GM12878 (cell line): ENCODE data around the gene TMEM255A. TPM values are rescaled to one million over a fixed set of nuclear protein-coding genes. Genes with fewer than 3 reads are reported as not detected.

Experiments
- ATAC-seq: fragments of 200-7000 bp; cut with Tn5 transposase; 3 replicates; pipeline ENCODE4 v1.9.1; 2020; ENCODE audit warnings: mild to moderate bottlenecking, moderate library complexity
- BruUV-seq: library from RNA; stranded (reverse); fragments of 400-500 nt; replicated peaks from 2 replicates; lab custom pipeline; 2021; lab: Mats Ljungman, UMichigan
- CTCF ChIA-PET: fragments of 300-600 bp; sonication (Branson Sonifier 250); formaldehyde crosslinking; extraction: SDS; loops from one replicate; lab custom pipeline; 2021; ENCODE audit warnings: inconsistent platforms; lab: Yijun Ruan, JAX
- POLR2A ChIA-PET: fragments of 350-600 bp; formaldehyde crosslinking; extraction: SDS; loops from one replicate; lab custom pipeline; 2021; ENCODE audit warnings: inconsistent platforms; lab: Charles Lee
- RAD21 ChIA-PET: fragments of 300-600 bp; sonication (Branson Sonifier 250); formaldehyde crosslinking; loops from one replicate; lab custom pipeline; 2023; ENCODE audit warnings: antibody characterized with exemption; ENCODE audit not compliant: unreplicated experiment; lab: Charles Lee
- SMC1A ChIA-PET: fragments of 300-600 bp; sonication (Branson Sonifier 250); formaldehyde crosslinking; loops from one replicate; lab custom pipeline; 2023; ENCODE audit not compliant: unreplicated experiment, uncharacterized antibody; lab: Charles Lee
- DNase-seq: peaks from one replicate; pipeline ENCODE4 v3.0.0-alpha.2; 2011; ENCODE audit warnings: low read depth, low spot score
- FAIRE-seq: peaks from 3 replicates; lab custom pipeline; 2011; peaks lifted over from hg19 to GRCh38; lab: Jason Lieb, UNC
- H2AFZ ChIP-seq: 2 replicates; pipeline ENCODE4 v1.6.0; 2011; ENCODE audit warnings: low read depth, low read length, control low read depth; ENCODE audit not compliant: control insufficient read depth
- H3K27ac ChIP-seq: 2 replicates; pipeline ENCODE4 v1.5.1; 2011; ENCODE audit warnings: control low read depth; ENCODE audit not compliant: control insufficient read depth, insufficient read depth
- H3K27me3 ChIP-seq, 2 experiments: replicated peaks in 1 of 2; 2 replicates each; pipeline versions ENCODE4 v1.6.0 to v1.6.1; 2011; ENCODE audit warnings: low read length in 1 of 2; ENCODE audit not compliant: control insufficient read depth in 2 of 2, insufficient read depth in 2 of 2
- H3K36me3 ChIP-seq, 2 experiments: 2 replicates each; pipeline ENCODE4 v1.5.1; 2011; ENCODE audit warnings: low read length in 1 of 2; ENCODE audit not compliant: control insufficient read depth in 2 of 2, insufficient read depth in 2 of 2
- H3K4me1 ChIP-seq: 2 replicates; pipeline ENCODE4 v1.6.1; 2011; ENCODE audit warnings: mild to moderate bottlenecking, low read length, moderate library complexity, mixed read lengths; ENCODE audit not compliant: control insufficient read depth, insufficient read depth
- H3K4me2 ChIP-seq: 2 replicates; pipeline ENCODE4 v1.6.0; 2011; ENCODE audit warnings: control low read depth; ENCODE audit not compliant: control insufficient read depth, insufficient read depth
- H3K4me3 ChIP-seq: fragments of 200-600 bp; sonication (generic); 2 replicates; pipeline ENCODE4 v1.5.1; 2016
- H3K79me2 ChIP-seq: 2 replicates; pipeline ENCODE4 v1.6.0; 2011; ENCODE audit warnings: low read length; ENCODE audit not compliant: control insufficient read depth, insufficient read depth
- H3K9ac ChIP-seq: 2 replicates; pipeline ENCODE4 v1.8.0; 2011; ENCODE audit warnings: low read length, control low read depth, mixed read lengths; ENCODE audit not compliant: control insufficient read depth, insufficient read depth
- H3K9me3 ChIP-seq: replicated peaks from 3 replicates; pipeline ENCODE4 v1.5.1; 2011; ENCODE audit warnings: mild to moderate bottlenecking, low read length; ENCODE audit not compliant: control insufficient read depth, insufficient read depth
- H4K20me1 ChIP-seq: 2 replicates; pipeline ENCODE4 v1.6.0; 2011; ENCODE audit not compliant: control insufficient read depth, insufficient read depth
- BHLHE40 ChIP-seq, 2 experiments: fragments of 450-650 bp in 1 of 2; IDR thresholded peaks; 2 replicates each; pipeline ENCODE4 v1.6.1; 2011 to 2017; ENCODE audit warnings: low read depth in 2 of 2, borderline replicate concordance in 1 of 2, improper control_type of control experiment in 1 of 2, low read length in 1 of 2, mild to moderate bottlenecking in 1 of 2
- CEBPB ChIP-seq, 2 experiments: fragments of 150-350 bp in 1 of 2; IDR thresholded peaks; 2 replicates each; pipeline ENCODE4 v1.6.1; 2012 to 2014; ENCODE audit warnings: low read depth in 2 of 2, low read length in 2 of 2, borderline replicate concordance in 1 of 2, inconsistent platforms in 1 of 2
- CHD2 ChIP-seq: IDR thresholded peaks from 2 replicates; pipeline ENCODE4 v1.6.1; 2011; ENCODE audit warnings: low read depth, low read length, improper control_type of control experiment, borderline replicate concordance
- CREB1 ChIP-seq: IDR thresholded peaks from 2 replicates; pipeline ENCODE4 v1.6.1; 2012; ENCODE audit warnings: low read depth, mild to moderate bottlenecking, inconsistent platforms
- MAX ChIP-seq: IDR thresholded peaks from 2 replicates; pipeline ENCODE4 v1.6.1; 2012; ENCODE audit warnings: low read depth, low read length, improper control_type of control experiment
- SMAD1 ChIP-seq: fragments of 450-650 bp; IDR thresholded peaks from 2 replicates; pipeline ENCODE4 v1.6.1; 2018; ENCODE audit warnings: mild to moderate bottlenecking, low read depth; ENCODE audit not compliant: partially characterized antibody
- WGBS: methylation state at CpG from one replicate; pipeline ENCODE4 v1.1.6; 2016; ENCODE audit warnings: low lambda C conversion rate; ENCODE audit not compliant: insufficient replicate concordance, insufficient coverage; ENCODE audit errors: missing lambda C conversion rate; 5-methylcytosine and 5-hydroxymethylcytosine counted together
- in situ Hi-C: fragments of 300-500 bp; cut with MboI; formaldehyde crosslinking; loops from 9 replicates; pipeline ENCODE4 v1.14.3; 2018; ENCODE audit warnings: mixed read lengths
- intact Hi-C: fragments of 100-400 bp; cut with micrococcal nuclease; formaldehyde crosslinking; loops from one replicate; pipeline ENCODE4 v1.14.2; 2022; ENCODE audit not compliant: unreplicated experiment
- polyA plus RNA-seq, 11 experiments: library from polyadenylated mRNA; depleted of rRNA in 4 of 11; unstranded in 6 of 11; stranded (reverse) in 5 of 11; fragments of >200 nt; fragmentation: Nextera tagmentation in 4 of 11; fragmentation: Illumina TruSeq in 1 of 11; extraction: Ambion mirVana in 4 of 11; extraction: Trizol in 1 of 11; gene quantifications; 1 replicate in 1 of 11; 2 replicates in 10 of 11; pipeline versions ENCODE4 v1.2.1 to v1.2.3, GENCODE V29; 2011 to 2016; ENCODE audit warnings: inconsistent platforms in 2 of 11, missing spikeins in 2 of 11, low read depth in 1 of 11
- total RNA-seq, 4 experiments: library from RNA; depleted of rRNA in 3 of 4; stranded (reverse); fragments of >200 nt in 3 of 4; fragmentation: Illumina TruSeq in 1 of 4; extraction: Trizol in 1 of 4; gene quantifications; 2 replicates each; pipeline versions ENCODE4 v1.2.1 to v1.2.3, GENCODE V29; 2013 to 2021

Gene TMEM255A
- total and polyA plus RNA-seq, 10 of the 15 experiments (the other 5 are each of a cell fraction or from before 2014, with no cell fraction given), result 0.90 to 5.4 (median 1.3) TPM

GRCh38 chrX:120302434-120302833 lies 8.8 kb downstream of the TMEM255A start (continued):
- TF ChIP-seq CEBPB (IDR thresholded peaks at IDR 0.05; ENCODE audit: borderline replicate concordance in 1 of 2, low read depth in 2 of 2, low read length in 2 of 2) (no peak), BHLHE40 (IDR thresholded peaks at IDR 0.05; ENCODE audit: borderline replicate concordance in 1 of 2, low read depth in 2 of 2, low read length in 1 of 2) (peak; percentile 79 to 86), CREB1 (no peak)

GRCh38 chrX:120301960-120302359 lies 9.3 kb downstream of the TMEM255A start:
- SMC1A ChIA-PET, result interaction anchor here (0.9 to 6.6 kb wide), 8 partner anchors 9 to 88 kb away, joined by 4 to 55 read pairs (median 8); partner anchors contain the start of gene ZBTB33
- 3% methylated on average over 4 of the region's 4 CpGs for WGBS
- CTCF ChIA-PET, result interaction anchor here (0.6 to 6.0 kb wide), 5 partner anchors 15 to 88 kb away, joined by 3 to 29 read pairs (median 5); no protein-coding TSS in a partner anchor
- no peak for TF ChIP-seq MAX
- 0 out of 2 replicates have a peak, but pooled peaks have one; percentile 19 for TF ChIP-seq CHD2
- TF ChIP-seq SMAD1, result no peak
- no peaks in the 10 kb centered on the region for H3K36me3 ChIP-seq
- DNase-seq (no peak), FAIRE-seq (no peak), ATAC-seq (peak; percentile 23)
- no peaks in the 10 kb centered on the region for H3K27me3 ChIP-seq
- no TSS peak for BruUV-seq
- H3K79me2 ChIP-seq, result no peaks in the 10 kb centered on the region
- H3K9me3 ChIP-seq, result no peaks in the 10 kb centered on the region
- peak overlapping the region; percentile 23; the same call in 1 of the 2 replicates for H3K27ac ChIP-seq
- H4K20me1 ChIP-seq, result no peaks in the 10 kb centered on the region
- H3K4me3 ChIP-seq, result no peak overlapping the region
- POLR2A ChIA-PET, result interaction anchor here (0.7 to 3.0 kb wide), 5 partner anchors 9 to 114 kb away, joined by 3 to 16 read pairs (median 4); partner anchors contain the start of genes TMEM255A and ZBTB33
- intact Hi-C loops, result no loop called here
- H3K4me1 ChIP-seq, result peaks cover 13% of the 10 kb centered on the region
- no peak overlapping the region for H3K9ac ChIP-seq
- no peak overlapping the region for H3K4me2 ChIP-seq
- in situ Hi-C loops, result no loop called here
- RAD21 ChIA-PET, result interaction anchor here (0.7 to 4.5 kb wide), 7 partner anchors 9 to 88 kb away, joined by 3 to 29 read pairs (median 8); partner anchors contain the start of gene ZBTB33
- H2AFZ ChIP-seq, result no peak overlapping the region; the same call in 1 of the 2 replicates
